ENCODE results near the gene CTCFL. TPM values are rescaled to one million over a fixed set of nuclear protein-coding genes. Genes with fewer than 3 reads are reported as not detected.

The CTCFL gene
- total and polyA plus RNA-seq, 2 of the 13 experiments (the other 11 are each of a cell fraction or from before 2014, with no cell fraction given): 0.04 TPM; not detected in 1

GRCh38 chr20:57560554-57561355 is 35.8 kb upstream of the CTCFL start, which contains the start of gene PCK1 (continued):
- TF ChIP-seq HMGXB4 (CRISPR knock-in tag; IDR thresholded peaks at IDR 0.05; ENCODE audit: borderline replicate concordance in 1 of 2, low read depth in 1 of 2) (no peak; a peak in 1 of 4 replicates), ZNF343 (CRISPR knock-in tag; IDR thresholded peaks at IDR 0.05) (no peak), ZSCAN31 (CRISPR knock-in tag; IDR thresholded peaks at IDR 0.05; ENCODE audit: low read depth) (peak; percentile 77; the same call in 1 of the 2 replicates), ZNF576 (CRISPR knock-in tag; IDR thresholded peaks at IDR 0.05) (no peak), ZFP37 (CRISPR knock-in tag; IDR thresholded peaks at IDR 0.05; ENCODE audit: borderline replicate concordance) (0 out of 2 replicates have a peak, but pooled peaks have one; percentile 64), ZNF547 (CRISPR knock-in tag; IDR thresholded peaks at IDR 0.05) (peak; percentile 64), PAF1 (CRISPR knock-in tag; IDR thresholded peaks at IDR 0.05) (no peak), NFATC3 (CRISPR knock-in tag; IDR thresholded peaks at IDR 0.05) (peak; percentile 46; the same call in 1 of the 2 replicates), ZSCAN9 (CRISPR knock-in tag; IDR thresholded peaks at IDR 0.05; ENCODE audit: borderline replicate concordance) (0 out of 2 replicates have a peak, but pooled peaks have one; percentile 59), NPAS2 (CRISPR knock-in tag; IDR thresholded peaks at IDR 0.05; ENCODE audit: borderline replicate concordance) (no peak), RFX1 (IDR thresholded peaks at IDR 0.05) (no peak), MTA1 (CRISPR knock-in tag; IDR thresholded peaks at IDR 0.05; ENCODE audit: borderline replicate concordance) (peak; percentile 99), ZNF224 (CRISPR knock-in tag; IDR thresholded peaks at IDR 0.05) (no peak), NR0B2 (CRISPR knock-in tag; IDR thresholded peaks at IDR 0.05) (no peak), HOXA3 (CRISPR knock-in tag; IDR thresholded peaks at IDR 0.05) (peak; percentile 93), NFAT5 (CRISPR knock-in tag; IDR thresholded peaks at IDR 0.05) (0 out of 2 replicates have a peak, but pooled peaks have one; percentile 29), ZNF766 (CRISPR knock-in tag; IDR thresholded peaks at IDR 0.05; ENCODE audit: borderline replicate concordance) (no peak; the same call in 1 of the 2 replicates), HCFC1 (IDR thresholded peaks at IDR 0.05; ENCODE audit: low read depth, low read length) (no peak; the same call in 1 of the 2 replicates), ZMAT3 (CRISPR knock-in tag; conservative IDR thresholded peaks at IDR 0.05) (peak; percentile 96), NFE2 (CRISPR knock-in tag; IDR thresholded peaks at IDR 0.05) (no peak), ZNF747 (CRISPR knock-in tag; IDR thresholded peaks at IDR 0.05; ENCODE audit: borderline replicate concordance) (peak; percentile 82), MXD1 (CRISPR knock-in tag; IDR thresholded peaks at IDR 0.05) (no peak)
